Activated naive CD8-positive, alpha-beta T cell treated with anti-CD3 and anti-CD28 coated beads, Interleukin-2, amount 50 U/mL, for 16 hours (primary cell): Measurements from ENCODE around the gene BRME1.
A peak's percentile ranks its signal among the peaks of the same experiment; 100 is the strongest.

Source experiments
- DNase-seq: peaks from one replicate; pipeline ENCODE4 v3.0.0-alpha.2; 2020; ENCODE audit warnings: low read depth, low spot score

BRME1 gene

GRCh38 chr19:13905634-13906520 lies at the start of gene BRME1, which contains the start of gene CC2D1A:
Gene BRME1 (minus strand): TSS chr19:13906117. CDS start chr19:13904892, 1,225 bp downstream.
Gene CC2D1A (plus strand): TSS chr19:13906201. CDS start chr19:13906442, 241 bp downstream.
- DNase-seq, result peak; percentile 95

GRCh38 chr19:13954185-13954584 lies 48.3 kb upstream of the BRME1 start:
- no peak for DNase-seq

DNA sequence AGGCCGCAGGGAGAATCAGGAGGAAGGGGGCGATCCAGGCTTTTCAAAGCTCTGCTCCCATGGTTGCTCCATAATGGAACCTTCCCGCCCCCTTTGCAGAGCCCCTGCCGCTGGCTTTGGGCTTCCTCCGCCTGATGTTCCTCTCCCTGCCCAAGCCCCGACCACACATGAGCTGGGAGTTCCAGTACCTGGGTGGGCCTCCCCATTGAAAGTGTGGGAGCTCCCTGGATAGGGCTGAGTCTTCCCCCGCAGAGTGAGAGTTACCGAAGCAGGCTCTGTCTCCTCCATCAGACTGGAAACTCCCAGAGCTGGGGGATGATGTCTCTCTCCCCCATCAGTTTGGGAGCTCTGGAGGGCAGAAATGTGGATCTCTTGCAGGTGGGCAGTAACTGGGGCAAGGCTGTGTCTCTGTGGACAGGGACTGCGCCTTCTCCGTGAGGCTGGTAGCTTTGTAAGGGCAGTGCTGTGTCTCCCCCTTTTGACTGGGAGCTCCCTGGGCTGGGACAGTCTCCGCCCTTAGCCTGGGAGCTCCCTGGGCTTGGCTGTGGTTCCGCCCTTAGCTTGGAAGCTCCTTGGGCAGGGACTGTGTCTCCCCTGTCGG lies 47.1 kb upstream of the BRME1 start:
- DNase-seq, result no peak

- peak; percentile 96 for DNase-seq
Observed at GRCh38 chr19:13952154-13952930, 46.4 kb upstream of the BRME1 start, which contains the start of gene DCAF15. Gene DCAF15 (plus strand): TSS chr19:13952509. CDS start chr19:13952513, 4 bp downstream.

DNA sequence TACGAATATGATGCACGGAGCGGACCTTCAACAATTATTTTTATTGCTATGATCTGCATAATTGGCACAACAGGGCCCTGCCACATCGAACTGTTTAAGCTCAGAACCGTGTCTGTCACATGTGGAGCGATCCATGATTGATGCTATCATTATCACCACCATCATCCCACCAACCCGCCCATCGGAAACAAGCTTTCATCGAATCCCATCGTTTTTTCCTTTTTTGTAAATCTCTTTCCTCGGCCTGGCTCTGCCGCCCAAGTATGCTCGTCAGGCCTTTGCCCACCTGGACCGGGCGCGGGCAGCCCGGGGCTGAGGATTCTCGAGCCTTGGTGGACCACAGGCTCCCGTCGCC lies 45.9 kb upstream of the BRME1 start:
- no peak for DNase-seq

- no peak for DNase-seq
Observed at GRCh38 chr19:13951043-13951442, 45.1 kb upstream of the BRME1 start.

DNA sequence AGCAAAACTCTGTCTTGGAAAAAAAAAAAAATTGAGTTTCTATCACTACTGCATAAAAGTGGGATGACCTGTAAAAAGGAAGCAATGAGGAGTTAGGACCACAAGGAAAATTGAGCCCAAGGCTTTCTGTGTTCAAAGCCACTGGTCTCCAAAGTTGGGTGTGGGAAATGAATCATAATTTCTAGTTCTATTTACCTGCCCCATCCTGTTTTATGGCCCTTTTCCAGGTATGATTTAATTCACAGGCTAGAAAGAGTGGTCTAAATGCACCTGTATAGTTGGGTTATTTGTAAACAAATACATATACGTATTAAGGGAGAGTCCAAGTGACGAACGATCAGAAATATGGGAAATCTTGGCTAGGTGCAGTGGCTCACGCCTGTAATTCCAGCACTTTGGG lies 40.5 kb upstream of the BRME1 start:
- DNase-seq, result no peak

- DNase-seq, result no peak
Observed at GRCh38 chr19:13942023-13942684, 36.2 kb upstream of the BRME1 start.

GRCh38 chr19:13938301-13939064 lies 32.6 kb upstream of the BRME1 start, which contains the start of gene PODNL1:
Gene PODNL1 (minus strand): TSS chr19:13938417. CDS start chr19:13938181, 236 bp downstream.
- no peak for DNase-seq

DNA sequence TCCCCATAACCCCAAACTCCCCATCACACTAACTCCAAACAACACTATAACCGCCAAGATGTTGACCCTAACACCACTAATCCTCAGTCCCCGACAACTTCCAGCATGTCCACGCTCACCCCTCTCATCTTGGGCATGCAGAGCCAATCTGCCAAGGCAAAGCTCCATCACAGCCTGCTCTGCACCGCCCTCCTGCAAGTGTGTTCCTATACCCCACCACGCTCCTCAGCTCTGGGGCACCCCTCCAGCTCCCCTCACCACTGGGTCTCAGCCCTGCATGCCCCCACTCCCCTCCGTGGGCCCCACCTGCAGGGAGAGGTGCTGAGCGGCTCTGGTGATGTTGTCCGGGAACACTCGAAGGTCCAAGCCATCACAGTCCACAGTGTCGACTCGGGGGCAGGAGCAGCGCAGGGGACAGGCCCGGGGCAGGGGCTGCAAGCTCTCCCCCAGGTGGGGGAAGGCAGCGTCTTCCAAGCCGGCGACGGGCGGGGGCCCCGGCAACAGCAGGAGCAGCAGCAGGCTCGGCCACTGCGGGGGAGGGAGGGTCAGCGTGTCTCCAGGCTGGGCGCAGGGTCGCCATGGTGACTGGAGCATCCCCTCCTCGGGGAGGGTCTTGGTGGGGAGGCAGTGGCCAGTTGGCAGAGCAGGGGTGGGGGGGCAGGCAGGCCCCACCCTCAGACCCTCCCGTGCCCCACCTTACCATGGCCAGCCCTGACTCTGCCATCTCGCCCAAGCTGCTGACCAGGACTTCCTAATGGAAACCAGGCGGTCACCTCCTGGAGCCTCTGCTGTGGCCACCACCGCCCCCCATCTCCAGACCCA lies 31.8 kb upstream of the BRME1 start:
- no peak for DNase-seq

DNA sequence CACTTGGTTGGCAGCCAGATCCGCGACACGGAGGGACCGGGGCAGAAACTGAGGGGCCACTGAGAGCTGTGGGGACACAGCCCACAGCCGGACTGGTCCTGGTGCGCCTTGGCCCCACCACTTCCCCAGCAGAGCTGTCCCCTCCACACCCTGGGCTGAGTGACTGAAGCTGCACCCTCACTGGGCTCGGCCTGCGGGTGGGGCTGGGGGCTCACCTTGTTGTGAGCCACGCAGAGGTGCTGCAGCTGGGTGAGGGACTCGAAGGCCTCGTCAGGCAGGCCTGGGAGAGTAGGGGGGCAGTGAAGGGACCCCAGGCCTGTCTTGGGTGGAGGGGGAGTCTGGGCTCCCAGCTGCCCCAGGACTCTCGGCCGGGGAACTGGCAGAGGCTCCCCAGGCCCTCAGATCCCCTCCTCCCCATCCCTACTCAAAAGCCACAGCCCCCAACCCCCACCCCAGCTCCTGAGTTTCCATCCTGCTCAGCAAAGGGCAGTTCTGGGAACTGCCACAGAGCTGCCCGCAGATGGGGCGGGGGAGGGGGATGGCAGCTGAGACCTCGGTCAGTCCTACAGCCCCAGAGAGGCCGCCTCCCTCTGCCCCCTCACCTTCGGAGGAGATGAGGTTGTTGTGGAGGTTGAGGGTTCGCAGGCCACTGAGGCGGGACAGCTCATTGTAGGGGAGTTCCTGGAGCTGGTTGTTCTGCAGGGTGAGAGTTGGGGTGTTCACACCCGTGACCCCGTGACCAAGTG lies 30.0 kb upstream of the BRME1 start:
- DNase-seq, result no peak

DNA sequence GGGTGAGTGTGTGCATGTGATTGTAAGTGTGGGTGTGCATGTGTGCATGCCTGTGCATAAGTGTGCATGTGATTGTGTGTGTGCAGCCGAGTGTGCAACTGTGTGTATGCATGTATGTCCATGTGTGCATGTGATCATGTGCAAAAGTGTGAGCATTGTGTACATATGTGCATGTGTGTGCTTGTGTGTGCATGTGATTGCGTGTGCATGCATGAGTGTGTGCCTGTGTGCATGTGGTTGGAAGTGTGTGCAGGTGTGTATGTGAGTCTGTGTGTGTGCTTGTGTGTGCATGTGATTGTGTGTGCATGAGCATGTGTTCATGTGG lies 28.8 kb upstream of the BRME1 start:
- DNase-seq, result no peak

GRCh38 chr19:13932911-13933393 lies 27.0 kb upstream of the BRME1 start:
- no peak for DNase-seq

GRCh38 chr19:13932149-13932637 lies 26.3 kb upstream of the BRME1 start:
- DNase-seq, result no peak

DNA sequence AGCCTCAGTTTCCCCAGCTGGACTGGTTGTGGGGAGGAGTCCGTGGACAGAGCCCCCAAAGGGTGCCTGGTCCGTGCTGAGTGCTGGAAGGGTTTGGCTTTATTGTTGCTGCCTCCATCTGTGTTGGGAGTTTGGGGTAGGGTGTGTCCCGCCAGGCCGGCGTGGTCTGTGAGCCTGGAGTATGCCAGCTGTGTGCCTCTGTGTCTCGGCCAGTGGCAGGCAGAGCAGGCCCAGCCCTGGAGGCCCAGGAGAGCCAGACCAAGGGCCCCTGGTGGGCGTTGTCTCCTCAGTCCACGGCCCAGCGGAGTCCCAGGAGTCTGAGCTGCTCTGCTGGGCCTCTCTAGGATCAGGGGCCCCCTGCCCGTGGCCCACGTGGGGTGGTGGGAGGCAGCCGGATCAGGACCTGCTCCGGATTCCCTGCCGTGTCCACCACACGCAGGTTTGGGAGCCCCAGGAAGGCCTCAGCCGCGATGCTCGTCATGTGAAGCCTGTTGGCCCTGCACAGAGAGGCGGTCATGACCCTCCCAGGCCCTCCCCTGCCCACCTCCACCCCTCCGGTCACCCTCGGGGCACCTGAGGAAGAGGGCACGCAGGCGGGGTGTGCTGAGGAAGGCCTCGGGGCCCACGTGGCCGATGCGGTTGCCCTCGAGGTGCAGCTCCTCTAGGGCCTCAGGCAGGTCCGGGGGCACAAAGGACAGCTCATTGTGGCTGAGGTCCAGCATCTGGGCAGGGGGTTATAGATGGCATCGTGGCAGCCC lies 25.7 kb upstream of the BRME1 start:
- no peak for DNase-seq

- no peak for DNase-seq
Observed at GRCh38 chr19:13930402-13930801, 24.5 kb upstream of the BRME1 start.

GRCh38 chr19:13929956-13930355 lies 24.0 kb upstream of the BRME1 start:
- DNase-seq, result no peak

- no peak for DNase-seq
Observed at GRCh38 chr19:13929340-13929739, 23.4 kb upstream of the BRME1 start.
